Epidermal melanocyte (primary cell): ENCODE data around the gene NAV1.
"Not testable (repeated sequence)": the region's sequence is repeated elsewhere in the genome, so short reads cannot be mapped to it uniquely, and the experiment has no call there.

Experiments
- DNase-seq: peaks from one replicate; pipeline ENCODE4 v3.0.0; 2011; ENCODE audit warnings: low spot score; ENCODE audit not compliant: insufficient read length

Gene NAV1, protein sequence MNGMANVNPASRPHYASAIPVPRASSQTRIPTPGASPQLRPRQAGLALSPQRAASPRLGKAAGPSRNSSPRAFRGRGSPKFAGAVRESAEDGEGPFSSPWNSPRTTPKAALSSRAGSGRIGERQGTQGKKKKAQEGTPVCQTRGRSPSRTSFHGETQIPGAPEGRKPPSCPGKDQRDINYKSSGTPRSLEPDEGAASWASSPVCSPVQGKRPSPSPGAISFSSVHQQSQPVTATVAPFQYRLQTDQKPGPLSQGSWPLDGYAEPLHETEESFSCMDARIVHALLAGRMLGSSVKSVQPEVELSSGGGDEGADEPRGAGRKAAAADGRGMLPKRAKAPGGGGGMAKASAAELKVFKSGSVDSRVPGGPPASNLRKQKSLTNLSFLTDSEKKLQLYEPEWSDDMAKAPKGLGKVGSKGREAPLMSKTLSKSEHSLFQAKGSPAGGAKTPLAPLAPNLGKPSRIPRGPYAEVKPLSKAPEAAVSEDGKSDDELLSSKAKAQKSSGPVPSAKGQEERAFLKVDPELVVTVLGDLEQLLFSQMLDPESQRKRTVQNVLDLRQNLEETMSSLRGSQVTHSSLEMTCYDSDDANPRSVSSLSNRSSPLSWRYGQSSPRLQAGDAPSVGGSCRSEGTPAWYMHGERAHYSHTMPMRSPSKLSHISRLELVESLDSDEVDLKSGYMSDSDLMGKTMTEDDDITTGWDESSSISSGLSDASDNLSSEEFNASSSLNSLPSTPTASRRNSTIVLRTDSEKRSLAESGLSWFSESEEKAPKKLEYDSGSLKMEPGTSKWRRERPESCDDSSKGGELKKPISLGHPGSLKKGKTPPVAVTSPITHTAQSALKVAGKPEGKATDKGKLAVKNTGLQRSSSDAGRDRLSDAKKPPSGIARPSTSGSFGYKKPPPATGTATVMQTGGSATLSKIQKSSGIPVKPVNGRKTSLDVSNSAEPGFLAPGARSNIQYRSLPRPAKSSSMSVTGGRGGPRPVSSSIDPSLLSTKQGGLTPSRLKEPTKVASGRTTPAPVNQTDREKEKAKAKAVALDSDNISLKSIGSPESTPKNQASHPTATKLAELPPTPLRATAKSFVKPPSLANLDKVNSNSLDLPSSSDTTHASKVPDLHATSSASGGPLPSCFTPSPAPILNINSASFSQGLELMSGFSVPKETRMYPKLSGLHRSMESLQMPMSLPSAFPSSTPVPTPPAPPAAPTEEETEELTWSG (N-terminal part only)

DNA sequence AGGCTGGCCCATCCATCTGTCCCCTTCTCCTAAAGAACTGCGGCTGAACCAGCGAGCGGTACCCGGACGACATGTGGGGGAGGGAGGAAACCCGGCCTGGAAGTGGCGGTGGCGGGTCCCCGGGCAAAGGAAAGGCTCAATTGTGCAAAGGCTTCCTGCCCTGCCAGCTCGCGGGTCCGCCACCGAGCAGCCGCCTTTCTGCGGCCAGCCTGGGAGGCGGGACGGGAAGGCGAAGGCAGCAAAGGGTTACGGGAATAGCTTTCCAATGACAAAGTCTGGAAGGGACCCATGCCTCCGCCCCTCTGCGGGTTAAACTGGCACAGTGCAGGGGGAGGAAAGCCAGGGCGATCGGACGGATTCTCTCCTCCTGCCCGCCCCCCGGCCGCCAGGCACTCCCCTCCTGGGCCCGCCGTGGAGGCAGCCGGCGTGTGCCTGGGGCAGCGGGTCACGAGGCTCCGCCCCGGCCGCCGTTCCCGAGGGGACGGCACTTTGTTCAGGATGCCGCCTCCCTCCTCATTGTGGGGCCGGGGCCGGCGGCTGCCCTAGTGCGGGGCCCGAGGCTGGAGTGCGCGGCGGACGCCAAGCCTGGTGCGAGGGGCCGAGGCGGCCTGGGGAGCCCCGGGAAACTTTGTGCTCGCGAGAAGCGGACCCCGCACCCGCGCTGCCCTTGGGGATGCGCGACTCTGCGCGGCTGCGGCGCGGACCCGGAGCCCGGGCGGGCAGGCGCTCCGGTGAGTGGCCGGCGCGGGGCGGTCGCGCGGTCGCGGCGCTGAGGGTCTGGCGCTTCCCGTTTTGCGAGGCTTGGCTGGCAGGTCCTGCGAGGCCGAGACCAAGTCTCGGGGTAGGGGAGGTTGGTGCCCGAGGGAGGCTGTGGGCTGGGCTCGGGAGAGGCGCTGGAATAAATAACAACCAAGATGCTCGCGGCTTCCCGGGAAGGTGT, at the start of gene NAV1:
NAV1 (plus strand) TSS at position 516 of the 940 bp plus-strand sequence. CDS start 83,758 bp downstream, outside the sequence.
- DNase-seq, result peak; percentile 78

- no peak for DNase-seq
Observed at GRCh38 chr1:201489643-201490261, 49.2 kb upstream of the NAV1 start.

DNA sequence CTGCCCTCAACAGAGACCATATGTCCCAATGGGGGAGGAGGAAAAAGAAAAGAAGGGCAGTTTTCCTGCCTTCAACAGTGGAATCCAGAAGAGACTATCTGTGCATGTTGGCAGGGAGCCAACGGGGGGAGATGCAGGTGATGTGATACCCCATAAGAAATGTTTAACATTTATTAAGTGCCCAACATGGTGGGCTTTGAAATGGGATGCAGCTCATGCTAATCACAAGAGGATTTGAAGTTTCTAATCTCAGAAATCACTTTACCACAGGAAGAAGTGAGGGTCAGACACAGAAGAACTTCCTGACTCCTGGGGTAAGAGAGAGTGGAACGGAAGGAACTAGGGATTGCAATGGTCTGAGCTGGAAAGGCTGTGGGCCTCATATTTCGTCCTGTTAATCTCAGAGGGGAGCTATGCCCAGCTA, 48.2 kb upstream of the NAV1 start:
- DNase-seq, result no peak

DNA sequence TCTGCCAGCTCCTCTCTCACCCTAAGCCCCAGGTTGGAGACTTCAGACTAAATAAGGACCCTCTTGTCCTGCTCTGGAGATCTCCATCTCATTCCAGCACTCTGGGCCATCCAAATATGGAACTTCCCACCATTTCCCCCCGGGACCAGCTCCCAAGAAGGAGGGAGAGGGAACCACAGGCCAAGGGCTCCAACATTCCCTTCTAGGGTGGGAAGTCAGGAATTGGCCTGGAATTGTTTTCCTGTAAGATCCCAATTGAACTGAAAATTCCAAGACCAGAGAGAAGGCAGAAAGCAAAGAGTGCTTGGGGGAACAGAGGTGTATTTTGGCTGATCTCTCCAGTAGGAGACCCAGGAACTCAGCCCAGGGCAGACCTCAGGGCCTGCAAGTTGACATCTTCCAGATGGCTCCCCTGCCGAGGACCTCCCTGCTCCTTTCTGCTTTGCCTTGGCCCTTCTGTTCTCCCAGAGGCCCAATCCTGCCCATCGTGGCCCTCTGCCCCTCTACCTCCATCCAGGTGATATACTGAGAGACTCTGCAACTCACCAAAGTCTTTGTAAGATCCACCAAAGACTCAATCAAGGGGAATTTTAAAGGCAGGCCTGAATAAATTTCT, 46.9 kb upstream of the NAV1 start:
- DNase-seq, result no peak

DNA sequence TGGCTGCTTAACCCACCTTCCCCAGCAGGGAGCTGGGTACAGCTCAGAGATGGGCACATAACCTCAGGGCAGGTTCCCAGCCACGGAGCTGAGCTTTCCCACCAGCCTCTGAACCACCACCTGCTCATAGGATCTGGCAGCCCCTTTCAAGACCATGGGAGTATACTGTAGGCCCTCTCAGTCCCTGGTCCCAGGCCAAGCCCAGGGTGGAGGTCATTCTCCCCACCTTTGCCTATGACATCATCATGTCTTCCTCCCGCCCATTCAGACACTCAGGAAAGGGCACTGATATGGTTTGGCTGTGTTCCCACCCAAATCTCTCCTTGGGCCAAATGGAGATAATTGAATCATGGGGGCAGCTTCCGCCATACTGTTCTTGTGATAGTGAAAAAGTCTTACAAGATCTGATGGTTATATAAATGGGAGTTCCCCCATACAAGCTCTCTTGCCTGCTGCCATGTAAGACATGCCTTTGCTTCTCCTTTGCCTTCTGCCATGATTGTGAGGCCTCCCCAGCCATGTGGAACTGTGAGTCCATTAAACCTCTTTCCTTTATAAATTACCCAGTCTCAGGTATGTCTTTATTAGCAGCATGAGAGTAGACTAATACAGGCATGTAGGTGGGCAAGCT, 45.8 kb upstream of the NAV1 start:
- not testable (repeated sequence) for DNase-seq

DNA sequence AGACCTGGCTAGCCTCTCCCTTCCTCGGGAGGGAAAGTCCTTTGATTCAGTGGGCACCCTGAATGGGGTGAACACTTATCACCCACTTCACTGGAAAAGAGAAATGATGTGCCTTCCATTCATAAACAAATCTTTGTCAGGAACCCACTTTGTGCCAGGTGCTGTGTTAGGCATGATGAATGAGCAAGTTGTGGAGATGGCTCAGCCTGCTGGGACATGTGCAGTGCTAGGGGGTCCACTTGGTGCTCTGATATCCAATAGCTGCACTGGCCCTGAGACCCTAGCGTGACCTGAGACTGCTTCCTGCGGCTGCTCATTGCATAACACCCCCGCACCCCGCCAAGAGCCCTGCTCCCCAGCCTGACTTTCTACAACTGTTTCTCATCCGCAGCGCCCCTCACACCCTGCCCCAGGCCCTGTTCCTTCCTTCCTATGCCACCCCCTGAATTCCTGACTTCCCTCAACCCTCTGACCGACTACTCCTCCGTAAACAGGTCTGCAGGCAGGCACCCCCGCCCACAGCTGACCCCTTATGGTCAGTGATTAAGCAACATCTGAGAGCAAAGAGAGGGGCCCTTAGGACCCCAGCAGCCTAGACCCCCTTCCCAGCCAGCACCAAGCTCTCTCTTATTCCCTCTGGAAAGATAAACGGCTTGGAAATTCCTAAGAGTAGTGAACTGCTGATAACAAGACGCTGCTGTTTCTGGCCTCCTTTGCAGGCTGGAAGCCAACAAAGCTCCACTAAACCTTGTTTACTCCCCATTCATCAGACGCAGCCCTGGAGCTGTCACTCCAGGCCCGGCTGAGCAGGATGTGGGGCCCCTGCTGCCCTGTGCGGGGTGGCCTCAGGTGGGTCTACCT, 44.9 kb upstream of the NAV1 start:
- DNase-seq, result no peak

- DNase-seq, result peak; percentile 68
Observed at GRCh38 chr1:201495551-201496295, 43.2 kb upstream of the NAV1 start.

DNA sequence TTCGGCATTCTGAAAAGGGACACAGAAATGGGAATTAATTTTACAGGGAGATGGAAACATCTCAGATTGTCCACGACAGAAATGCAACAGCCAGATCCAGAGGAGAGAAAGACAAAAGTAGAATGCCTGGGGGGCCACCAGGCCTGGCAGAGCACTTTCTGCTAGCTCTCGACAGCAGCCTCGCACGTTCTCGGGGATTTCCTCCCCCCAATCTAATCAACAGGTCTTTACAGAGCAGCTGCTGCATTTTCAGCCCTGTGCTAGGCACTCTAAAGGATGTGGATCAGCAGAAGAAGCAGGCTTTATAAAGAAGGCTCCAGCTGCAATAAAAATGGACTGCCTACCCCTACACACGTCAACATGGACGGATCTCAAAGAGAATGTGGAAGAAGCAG, 42.6 kb upstream of the NAV1 start:
- no peak for DNase-seq

DNA sequence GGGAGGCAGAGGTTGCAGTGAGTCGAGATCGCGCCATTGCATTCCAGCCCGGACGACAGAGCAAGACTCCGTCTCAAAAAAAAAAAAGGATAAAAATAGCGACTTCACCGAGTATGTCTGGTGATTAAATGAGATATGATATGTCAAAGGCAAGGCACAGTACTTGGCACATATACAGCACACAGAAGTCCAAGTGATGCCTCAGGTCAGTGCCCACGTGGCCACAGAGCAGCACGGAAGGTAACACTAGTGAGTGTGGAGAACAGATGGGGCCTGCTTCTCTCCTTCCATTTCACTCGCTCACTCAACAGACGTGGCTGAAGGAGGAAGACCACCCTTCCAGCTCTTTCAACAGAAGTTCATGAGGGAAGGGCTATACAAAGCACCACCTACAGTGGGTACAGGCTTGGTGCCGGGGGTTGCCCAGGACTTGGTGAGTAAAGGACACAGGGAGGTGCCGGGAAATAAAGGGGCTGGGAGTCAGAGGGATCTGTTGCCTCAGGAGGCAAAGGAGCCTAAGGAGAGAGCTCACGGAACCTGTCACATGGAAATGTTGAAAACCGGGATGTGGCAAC, 40.9 kb upstream of the NAV1 start:
- DNase-seq, result no peak

DNA sequence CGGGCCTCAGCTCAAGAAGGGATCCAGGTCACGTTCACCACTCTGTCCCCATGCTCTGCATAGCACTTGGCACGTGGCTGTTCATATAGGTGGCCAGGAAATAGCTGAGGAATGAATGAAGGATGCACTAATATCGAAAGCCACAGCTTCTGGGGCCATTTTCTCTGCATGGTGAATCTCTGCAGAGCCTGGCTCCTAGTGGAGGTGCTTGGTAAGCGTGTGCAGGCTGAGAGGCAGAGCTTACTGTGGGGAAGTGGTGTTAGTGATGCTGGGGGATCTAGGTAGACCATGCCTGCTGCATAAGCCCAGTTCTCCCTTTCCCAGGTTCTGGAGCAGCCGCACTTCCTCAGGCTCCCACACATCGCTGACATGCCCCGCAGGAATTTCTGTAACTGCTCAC, 40.3 kb upstream of the NAV1 start:
- no peak for DNase-seq

GRCh38 chr1:201499191-201499590, 39.7 kb upstream of the NAV1 start:
- DNase-seq, result no peak

GRCh38 chr1:201499795-201500669, 38.9 kb upstream of the NAV1 start:
- DNase-seq, result no peak

DNA sequence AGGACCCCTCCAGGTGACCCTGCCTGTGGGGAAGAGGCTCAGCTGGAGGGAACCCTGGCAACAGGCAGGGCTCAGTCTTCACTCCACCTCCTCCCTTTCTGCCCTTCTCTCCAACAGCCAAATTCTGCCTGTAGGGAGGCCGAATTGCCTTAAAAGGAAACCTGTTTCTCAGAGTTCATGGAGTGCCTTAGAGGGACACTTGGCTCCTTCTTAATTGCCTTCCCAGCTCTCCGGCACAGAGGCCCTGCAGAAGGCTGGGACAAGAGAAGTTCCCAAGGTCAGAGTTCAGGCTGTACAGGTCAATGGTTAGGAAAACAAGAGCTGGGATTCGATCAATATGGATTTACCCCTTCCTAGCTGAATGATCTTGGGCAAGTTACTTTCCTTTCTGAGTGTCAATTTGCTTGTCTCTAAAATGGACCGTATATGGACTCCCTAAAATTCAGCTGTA, 38.2 kb upstream of the NAV1 start:
- DNase-seq, result no peak

DNA sequence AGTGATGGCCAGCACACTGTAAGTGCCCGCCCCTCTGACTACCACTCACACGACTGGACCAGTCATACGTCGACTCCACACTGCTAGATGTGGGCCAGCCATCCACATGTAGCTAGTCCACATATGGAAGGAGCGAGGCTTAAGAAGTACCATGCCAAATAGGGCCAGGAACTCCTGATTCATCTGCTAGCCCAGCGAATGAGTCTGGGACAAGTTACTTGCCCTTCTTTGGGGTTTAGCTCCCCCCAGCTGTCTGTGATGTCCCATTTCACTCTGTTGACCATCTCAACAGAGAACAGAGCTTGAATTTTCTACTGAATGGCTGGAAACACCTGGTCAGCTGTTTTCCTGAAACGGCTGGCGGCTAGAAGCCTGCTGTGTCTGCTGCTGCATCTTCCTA, 37.8 kb upstream of the NAV1 start:
- DNase-seq, result no peak

DNA sequence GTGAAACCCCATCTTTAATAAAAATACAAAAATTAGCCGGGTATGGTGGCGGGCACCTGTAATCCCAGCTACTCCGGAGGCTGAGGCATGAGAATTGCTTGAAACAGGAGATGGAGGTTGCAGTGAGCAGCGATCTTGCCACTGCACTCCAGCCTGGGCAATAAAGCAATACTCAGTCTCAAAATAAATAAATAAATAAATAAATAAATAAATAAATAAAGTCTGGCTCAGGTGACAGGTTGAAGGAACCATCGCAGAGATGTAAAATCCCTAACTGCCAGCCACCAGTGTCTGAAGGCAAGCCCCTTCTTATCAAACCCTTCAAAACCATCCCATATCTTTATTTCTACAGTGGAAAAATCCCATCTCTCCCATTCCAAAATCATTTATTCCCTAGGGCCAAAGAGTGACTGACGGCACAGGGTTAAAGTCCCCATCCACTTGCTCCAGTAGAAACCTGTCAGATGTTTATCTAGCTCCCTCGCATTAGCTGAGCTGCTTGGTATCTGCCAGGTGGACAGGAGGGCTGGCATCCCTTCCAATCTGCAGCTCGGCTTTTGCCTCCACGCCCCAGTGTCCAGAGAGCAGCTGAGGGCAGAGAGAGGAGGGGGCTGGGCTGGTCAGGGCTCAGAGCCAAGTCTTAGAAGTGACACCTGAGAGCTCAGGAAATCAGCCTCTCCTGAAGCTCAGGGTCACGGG, 37.0 kb upstream of the NAV1 start:
- DNase-seq, result no peak

GRCh38 chr1:201502511-201502857, 36.4 kb upstream of the NAV1 start:
- no peak for DNase-seq
